HS-27A (cell line): ENCODE data around the gene PAK1IP1.
"Not testable (repeated sequence)": the region's sequence is repeated elsewhere in the genome, so short reads cannot be mapped to it uniquely, and the experiment has no call there.

Source experiments
- DNase-seq: peaks from one replicate; pipeline ENCODE4 v3.0.0-alpha.2; 2012; ENCODE audit warnings: low read depth, missing footprints

The PAK1IP1 gene

DNA sequence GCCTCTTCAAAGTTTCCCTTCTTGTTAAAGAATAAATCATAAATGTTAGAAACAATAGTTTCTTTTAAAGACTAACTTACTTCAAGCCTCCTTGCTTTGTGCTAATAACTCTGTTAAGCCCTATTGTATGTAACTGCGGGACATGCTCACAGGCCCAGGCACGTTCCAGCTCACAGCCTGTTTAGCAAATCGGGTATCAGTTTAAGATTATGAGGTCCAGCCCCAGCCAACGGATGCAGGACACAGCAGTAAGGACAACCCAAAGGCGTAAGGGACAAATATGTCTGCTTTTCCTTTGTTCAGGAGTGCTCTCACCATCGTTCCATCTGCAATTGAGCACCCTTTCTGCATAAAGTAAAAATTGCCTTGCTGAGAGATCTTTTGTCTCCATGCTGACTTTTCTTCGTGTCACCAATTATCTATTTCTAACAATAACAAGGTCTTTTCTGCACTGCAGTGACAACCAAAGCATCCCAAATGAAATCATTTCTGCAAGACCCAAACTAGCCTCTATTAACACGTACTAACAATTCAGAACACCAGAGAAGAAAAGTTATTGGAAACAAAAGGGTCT lies 1.7 kb upstream of the PAK1IP1 start:
- DNase-seq, result no peak

- DNase-seq, result no peak
Observed at GRCh38 chr6:10695086-10695657, 400 bp downstream of the PAK1IP1 start.

- no peak for DNase-seq
Observed at GRCh38 chr6:10696655-10697054, 1.9 kb downstream of the PAK1IP1 start.

- no peak for DNase-seq
Observed at GRCh38 chr6:10713962-10714361, 19.2 kb downstream of the PAK1IP1 start.

DNA sequence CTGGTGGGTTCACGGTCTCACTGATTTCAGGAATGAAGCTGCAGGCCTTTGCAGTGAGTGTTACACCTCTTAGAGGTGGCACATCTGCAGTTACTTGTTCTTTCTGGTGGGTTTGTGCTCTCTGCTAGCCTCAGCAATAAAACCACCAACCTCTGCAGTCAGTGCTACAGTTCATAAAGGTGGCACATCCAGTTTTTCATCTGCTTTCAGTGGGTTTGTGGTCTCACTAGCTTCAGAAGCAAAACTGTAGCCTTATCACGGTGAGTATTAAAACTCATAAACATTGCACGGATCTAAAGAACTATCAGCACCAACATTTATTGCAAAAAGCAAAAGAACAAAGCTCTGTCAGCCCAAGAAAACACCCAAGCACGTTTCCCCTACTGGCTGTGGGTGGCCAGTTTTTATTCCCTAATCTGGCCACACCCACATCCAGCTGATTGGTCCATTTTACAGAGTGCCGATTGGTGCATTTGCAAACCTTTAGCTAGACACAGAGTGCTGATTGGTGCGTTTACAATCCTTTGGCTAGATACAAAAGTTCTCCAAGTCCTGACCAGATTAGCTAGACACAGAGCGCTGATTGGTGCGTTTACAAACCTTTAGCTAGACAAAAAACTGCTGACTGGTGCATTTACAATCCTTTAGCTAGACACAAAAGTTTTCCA lies 24.7 kb downstream of the PAK1IP1 start:
- no peak for DNase-seq

- DNase-seq, result no peak
Observed at GRCh38 chr6:10719964-10720264, 25.1 kb downstream of the PAK1IP1 start.

- no peak for DNase-seq
Observed at GRCh38 chr6:10720265-10720959, 25.6 kb downstream of the PAK1IP1 start.

GRCh38 chr6:10720960-10721849 lies 26.4 kb downstream of the PAK1IP1 start:
- not testable (repeated sequence) for DNase-seq

DNA sequence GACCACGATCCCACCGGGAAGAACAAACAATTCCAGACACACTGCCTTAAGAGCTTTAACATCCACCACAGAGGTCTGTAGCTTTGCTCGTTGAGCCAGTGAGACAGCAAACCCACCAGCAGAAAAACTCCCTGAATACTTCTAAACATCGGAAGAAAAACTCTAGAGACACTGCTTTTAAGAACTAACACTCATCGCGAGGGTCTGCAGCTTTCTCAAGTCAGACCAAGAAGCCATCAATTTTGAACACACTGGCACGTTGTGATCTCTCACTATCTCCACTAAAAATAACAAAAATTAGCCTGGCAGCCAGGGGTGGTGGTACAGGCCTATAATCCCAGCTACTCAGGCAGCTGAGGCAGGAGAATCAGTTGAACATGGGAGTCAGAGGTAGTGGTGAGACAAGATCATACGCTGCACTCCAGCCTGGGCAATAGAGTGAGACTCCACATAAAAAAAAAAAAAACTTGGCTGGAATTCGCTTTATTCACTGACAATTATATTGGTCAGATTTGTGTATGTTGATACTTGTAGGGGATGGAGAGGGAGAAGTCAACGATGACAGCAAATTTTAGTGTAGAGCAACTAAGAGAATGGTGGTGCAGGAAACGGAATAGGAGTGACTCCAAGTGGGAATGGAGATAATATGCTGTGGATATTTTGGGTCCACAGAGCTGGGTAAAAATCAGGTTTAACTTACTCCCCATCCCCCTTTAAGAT lies 27.2 kb downstream of the PAK1IP1 start:
- DNase-seq, result no peak

GRCh38 chr6:10722570-10722819 lies 27.7 kb downstream of the PAK1IP1 start:
- DNase-seq, result no peak

GRCh38 chr6:10722820-10723566 lies 28.2 kb downstream of the PAK1IP1 start, which contains the start of gene TMEM14C:
Gene TMEM14C (plus strand): TSS chr6:10723070. CDS start chr6:10724614, 1,544 bp downstream.
- peak; percentile 67 for DNase-seq

DNA sequence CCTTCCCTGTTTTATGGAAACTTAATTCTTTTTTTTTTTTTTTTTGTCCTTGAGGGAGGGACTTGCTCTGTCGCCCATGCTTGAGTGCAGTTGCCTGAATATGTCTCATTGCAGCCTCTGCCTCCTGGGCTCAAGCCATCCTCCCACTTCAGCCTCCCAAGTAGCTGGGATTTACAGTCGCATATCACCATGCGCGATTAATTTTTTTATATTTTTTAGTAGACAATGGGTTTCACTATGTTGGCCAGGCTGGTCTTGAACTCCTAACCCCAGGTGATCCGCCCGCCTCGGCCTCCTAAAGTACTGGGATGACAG lies 28.8 kb downstream of the PAK1IP1 start:
- no peak for DNase-seq

GRCh38 chr6:10725044-10725443 lies 30.3 kb downstream of the PAK1IP1 start:
- no peak for DNase-seq

GRCh38 chr6:10725716-10726115 lies 30.9 kb downstream of the PAK1IP1 start:
- no peak for DNase-seq

- DNase-seq, result no peak
Observed at GRCh38 chr6:10730254-10730653, 35.5 kb downstream of the PAK1IP1 start.

DNA sequence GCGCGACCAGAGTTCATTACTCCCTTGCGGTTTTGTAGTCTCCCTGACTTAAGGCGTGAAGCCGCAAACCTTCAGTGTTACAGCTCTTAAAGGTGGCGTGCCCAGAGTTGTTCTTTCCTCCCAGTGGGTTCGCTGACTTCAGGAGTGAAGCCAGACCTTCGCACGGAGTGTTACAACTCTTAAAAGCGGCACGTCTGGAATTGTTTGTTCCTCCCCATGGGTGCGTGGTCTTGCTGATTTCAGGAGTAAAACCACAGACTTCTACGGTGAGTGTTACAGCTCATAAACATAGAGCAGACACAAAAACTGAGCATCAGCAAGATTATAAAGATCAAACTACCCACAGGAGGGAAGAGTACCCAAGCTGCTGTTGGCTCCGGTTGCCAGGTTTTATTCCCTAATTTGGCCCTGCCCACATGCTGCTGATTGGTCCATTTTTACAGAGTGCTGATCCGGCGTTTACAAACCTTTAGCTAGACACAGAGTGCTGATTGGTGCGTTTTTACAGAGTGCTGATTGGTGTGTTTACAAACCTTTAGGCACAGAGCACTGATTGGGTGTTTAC lies 38.5 kb downstream of the PAK1IP1 start:
- DNase-seq, result no peak

- DNase-seq, result no peak
Observed at GRCh38 chr6:10733863-10734262, 39.1 kb downstream of the PAK1IP1 start.

- DNase-seq, result no peak
Observed at GRCh38 chr6:10736731-10737130, 42.0 kb downstream of the PAK1IP1 start.

GRCh38 chr6:10740061-10740460 lies 45.3 kb downstream of the PAK1IP1 start:
- no peak for DNase-seq

DNA sequence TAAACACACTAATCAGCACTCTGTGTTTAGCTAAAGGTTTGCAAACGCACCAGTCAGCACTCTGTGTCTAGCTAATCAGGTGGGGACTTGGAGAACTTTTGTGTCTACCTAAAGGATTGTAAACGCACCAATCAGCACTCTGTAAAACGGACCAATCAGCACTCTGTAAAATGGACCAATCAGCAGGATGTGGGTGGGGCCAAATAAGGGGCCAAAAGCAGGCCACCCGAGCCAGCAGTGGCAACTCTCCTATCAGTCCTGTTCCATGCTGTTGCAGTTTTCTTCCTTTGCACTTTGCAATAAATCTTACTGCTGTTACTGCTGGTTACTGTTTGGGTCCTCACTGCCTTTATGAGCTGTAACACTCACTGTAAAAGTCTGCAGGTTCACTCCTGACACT lies 46.9 kb downstream of the PAK1IP1 start:
- DNase-seq, result not testable (repeated sequence)

GRCh38 chr6:10742251-10742650 lies 47.5 kb downstream of the PAK1IP1 start:
- DNase-seq, result no peak
